Measurements from ENCODE around the gene MTHFD1L. TPM values are rescaled to one million over a fixed set of nuclear protein-coding genes. Genes with fewer than 3 reads are reported as not detected.

MTHFD1L gene
- total and polyA plus RNA-seq, 2 of the 4 experiments (the other 2 are of a cell fraction) = 43.5 to 53.2 TPM

GRCh38 chr6:151113641-151114040 lies 248.1 kb downstream of the MTHFD1L start:
- Histone ChIP-seq H3K14ac (replicated peaks; ENCODE audit: low read depth, low read length) (no peak overlapping the region), H3K36me3 (ENCODE audit: control insufficient read depth, insufficient read depth, low read length) (no peaks in the 10 kb centered on the region), H3K56ac (ENCODE audit: extremely low read depth, insufficient read depth, low read length) (no peak overlapping the region), H2BK120ac (ENCODE audit: low read depth, low read length) (no peak overlapping the region), H3K27ac (ENCODE audit: insufficient read depth, low read length) (no peak overlapping the region), H4K5ac (ENCODE audit: low read depth, low read length) (no peak overlapping the region), H3K9me3 (ENCODE audit: control insufficient read depth, insufficient read depth, low read length) (no peaks in the 10 kb centered on the region), H3K4ac (ENCODE audit: low read depth, low read length) (no peak overlapping the region), H3K9ac (ENCODE audit: low read depth, low read length) (no peak overlapping the region), H3K4me1 (ENCODE audit: control insufficient read depth, insufficient read depth, low read length) (peaks cover 6% of the 10 kb centered on the region), H3K79me1 (ENCODE audit: low read depth in 1 of 2, low read length in 2 of 2) (no peaks in the 10 kb centered on the region), H3K9me1 (ENCODE audit: insufficient read depth, low read length) (peaks cover 1% of the 10 kb centered on the region), H3K18ac (ENCODE audit: low read depth, low read length) (no peak overlapping the region), H3K4me3 (ENCODE audit: insufficient read depth, low read depth, low read length) (no peak overlapping the region), H3K4me2 (ENCODE audit: low read depth, low read length) (no peak overlapping the region), H2AFZ (replicated peaks; ENCODE audit: low read length, poor library complexity) (no peak overlapping the region), H3K23ac (ENCODE audit: low read depth, low read length) (no peak overlapping the region), H4K8ac (ENCODE audit: low read depth in 2 of 2, low read length in 2 of 2) (no peak overlapping the region), H2AK9ac (replicated peaks; ENCODE audit: low read depth, low read length, poor library complexity) (no peak overlapping the region), H2BK15ac (ENCODE audit: low read depth, low read length) (no peak overlapping the region), H2BK5ac (ENCODE audit: low read depth, low read length, poor library complexity, severe bottlenecking) (no peak overlapping the region), H2AK5ac (ENCODE audit: low read depth, low read length) (no peak overlapping the region), H4K20me1 (ENCODE audit: insufficient read depth, low read length) (peaks cover 12% of the 10 kb centered on the region; the same call in 1 of the 2 replicates), H3K27me3 (ENCODE audit: control insufficient read depth, insufficient read depth, low read length) (peaks cover 38% of the 10 kb centered on the region), H4K91ac (ENCODE audit: insufficient read depth, low read depth, low read length) (no peak overlapping the region; the same call in 1 of the 2 replicates), H2BK20ac (ENCODE audit: low read depth, low read length) (no peak overlapping the region)
- in situ Hi-C loops (cut with MboI; ENCODE audit: low sequenced_read_pairs) (no loop called here), dilution Hi-C loops (cut with HindIII; ENCODE audit: low sequenced_read_pairs, unreplicated experiment) (no loop called here), intact Hi-C loops (cut with micrococcal nuclease) (no loop called here)
- DNase-seq (no peak), ATAC-seq (ENCODE audit: low read depth) (no peak)
- TF ChIP-seq ELK1 (IDR thresholded peaks at IDR 0.05; ENCODE audit: borderline replicate concordance, low read depth, low read length) = no peak
- WGBS, 2 experiments (ENCODE audit: extremely low coverage in 2 of 2, insufficient read length in 1 of 2) = no CpG with 5 or more reads among the region's 5 CpGs
- CTCF ChIA-PET = no interaction called here
- no TSS peak for BruUV-seq (replicated peaks)
- POLR2A ChIA-PET (ENCODE audit: unreplicated experiment) = no interaction called here
